Esophagus squamous epithelium (tissue), 5 donors: ENCODE measurements around the gene CCNK. TPM values are rescaled to one million over a fixed set of nuclear protein-coding genes. Genes with fewer than 3 reads are reported as not detected.
A peak's percentile ranks its signal among the peaks of the same experiment; 100 is the strongest.

Source experiments
- DNase-seq: peaks from one replicate; lab custom pipeline; 2025; lab: John Stamatoyannopoulos, UW
- H3K27ac ChIP-seq, 4 donors: fragments of 200-600 bp; sonication (generic); one replicate each; pipeline ENCODE4 v1.5.1; 2016 to 2019; ENCODE audit warnings: mild to moderate bottlenecking in 1 of 4
- H3K27me3 ChIP-seq, 4 donors: fragments of 200-600 bp; sonication (generic); 1 replicate in 3 of 4; 2 replicates in 1 of 4; pipeline versions ENCODE4 v1.5.1 to v1.6.0; 2017 to 2021; ENCODE audit warnings: antibody characterized with exemption in 1 of 4
- H3K36me3 ChIP-seq, 3 donors: fragments of 200-600 bp; sonication (generic); one replicate each; pipeline ENCODE4 v1.5.1; 2016 to 2019
- H3K4me1 ChIP-seq, 3 donors: fragments of 200-600 bp; sonication (generic); one replicate each; pipeline ENCODE4 v1.5.1; 2017 to 2019
- H3K4me3 ChIP-seq, 4 donors: fragments of 200-600 bp; sonication (generic); 1 replicate in 3 of 4; 2 replicates in 1 of 4; pipeline ENCODE4 v1.5.1; 2016 to 2019; ENCODE audit warnings: mild to moderate bottlenecking in 2 of 4, moderate library complexity in 1 of 4
- H3K9me3 ChIP-seq, 3 donors: fragments of 200-600 bp; sonication (generic); one replicate each; pipeline ENCODE4 v1.5.1; 2016 to 2019
- CTCF ChIP-seq, 6 experiments: fragments of 450-650 bp in 4 of 6; fragments of 200-600 bp in 2 of 6; sonication (generic) in 2 of 6; IDR thresholded peaks; one replicate each; pipeline ENCODE4 v1.5.1; 2016 to 2019; ENCODE audit warnings: antibody characterized with exemption in 6 of 6, mild to moderate bottlenecking in 4 of 6, moderate library complexity in 4 of 6
- POLR2A ChIP-seq, 4 donors: fragments of 450-650 bp; IDR thresholded peaks; one replicate each; pipeline ENCODE4 v1.6.1; 2017; ENCODE audit warnings: antibody characterized with exemption in 4 of 4, mild to moderate bottlenecking in 4 of 4, moderate library complexity in 3 of 4
- WGBS, 2 donors: methylation state at CpG; one replicate each; pipeline ENCODE4 v1.1.5; 2018; 5-methylcytosine and 5-hydroxymethylcytosine counted together
- intact Hi-C: fragments of 100-400 bp; cut with DNase I; formaldehyde crosslinking; loops from one replicate; pipeline ENCODE4 v1.15.0; 2022
- total RNA-seq, 4 donors: library from RNA; depleted of rRNA; stranded (reverse); fragments of >200 nt; gene quantifications; one replicate each; pipeline ENCODE4 v1.1.0, GENCODE V29; 2016
- donor health status: DM: yes; HTN: yes; CAD: no.

The CCNK gene
- total RNA-seq, 4 donors from 2014 or later, result 13.4 to 39.9 (median 29.5) TPM

GRCh38 chr14:99527427-99528076 lies 46.3 kb downstream of the CCNK start:
- intact Hi-C loops, result no loop called here
- Histone ChIP-seq H3K4me1 (peaks cover 14 to 62% (median 32%) of the 10 kb centered on the region in 3 donors), H3K9me3 (no peaks in the 10 kb centered on the region), H3K27ac (peak overlapping the region in 1 of 4 donors; percentile 14), H3K36me3 (peaks cover 0 to 5% (median 0%) of the 10 kb centered on the region in 3 donors), H3K27me3 (no peaks in the 10 kb centered on the region), H3K4me3 (no peak overlapping the region)
- TF ChIP-seq POLR2A (IDR thresholded peaks at IDR 0.05) (no peak), CTCF (IDR thresholded peaks at IDR 0.05) (no peak)
- DNase-seq, result no peak
- 72 to 73% methylated on average over 8 to 9 of the region's 19 CpGs for WGBS, 2 donors

- Histone ChIP-seq H3K27me3 (no peaks in the 10 kb centered on the region), H3K27ac (peak overlapping the region in 1 of 4 donors; percentile 64), H3K4me3 (no peak overlapping the region), H3K4me1 (peaks cover 4 to 52% (median 19%) of the 10 kb centered on the region in 3 donors), H3K36me3 (peaks cover 0 to 20% (median 0%) of the 10 kb centered on the region in 3 donors), H3K9me3 (no peaks in the 10 kb centered on the region)
- TF ChIP-seq POLR2A (IDR thresholded peaks at IDR 0.05) (no peak), CTCF (IDR thresholded peaks at IDR 0.05) (peak in 1 of 6 experiments; percentile 32)
- intact Hi-C loops, result no loop called here
- DNase-seq, result no peak
- WGBS, 2 donors, result 63% methylated on average over 1 of the region's 4 CpGs; no CpG with 5 or more reads in 1 of the 2 donors
Measured at GRCh38 chr14:99529899-99530298, 48.7 kb downstream of the CCNK start.

- 44 to 86% methylated on average over 1 to 4 of the region's 19 CpGs for WGBS, 2 donors
- TF ChIP-seq POLR2A (IDR thresholded peaks at IDR 0.05), result no peak
- no peak for TF ChIP-seq CTCF (IDR thresholded peaks at IDR 0.05)
- DNase-seq, result no peak
- H3K4me1 ChIP-seq, result peaks cover 0 to 52% (median 12%) of the 10 kb centered on the region in 3 donors
- H3K9me3 ChIP-seq, result no peaks in the 10 kb centered on the region
- no peak overlapping the region for H3K4me3 ChIP-seq
- H3K36me3 ChIP-seq, result peaks cover 0 to 27% (median 0%) of the 10 kb centered on the region in 3 donors
- no peaks in the 10 kb centered on the region for H3K27me3 ChIP-seq
- H3K27ac ChIP-seq, result peak overlapping the region; percentile 2 to 64 (median 60)
- intact Hi-C loops, result no loop called here
Measured at GRCh38 chr14:99530407-99531155, 49.4 kb downstream of the CCNK start.

GRCh38 chr14:99531251-99532096 lies 50.3 kb downstream of the CCNK start:
- Histone ChIP-seq H3K9me3 (no peaks in the 10 kb centered on the region), H3K27me3 (no peaks in the 10 kb centered on the region), H3K36me3 (peaks cover 0 to 34% (median 0%) of the 10 kb centered on the region in 3 donors), H3K27ac (peak overlapping the region; percentile 2 to 64 (median 60)), H3K4me1 (peaks cover 0 to 54% (median 12%) of the 10 kb centered on the region in 3 donors), H3K4me3 (no peak overlapping the region)
- TF ChIP-seq POLR2A (IDR thresholded peaks at IDR 0.05), result no peak
- no peak for TF ChIP-seq CTCF (IDR thresholded peaks at IDR 0.05)
- DNase-seq, result no peak
- 37 to 45% methylated on average over 8 to 12 of the region's 14 CpGs for WGBS, 2 donors
- intact Hi-C loops, result no loop called here
